Gastrocnemius medialis (tissue), 4 donors: ENCODE results near the gene ACACB. TPM values are rescaled to one million over a fixed set of nuclear protein-coding genes. Genes with fewer than 3 reads are reported as not detected.

Source experiments
- ATAC-seq, 2 donors: fragments of 150-250 bp; one replicate each; pipeline ENCODE4 v1.9.1; 2016
- DNase-seq, 2 donors: peaks; one replicate each; pipeline ENCODE4 v3.0.0-alpha.2; 2019
- H3K27ac ChIP-seq, 4 donors: fragments of 200-600 bp; sonication (generic); 1 replicate in 1 of 4; 2 replicates in 3 of 4; pipeline ENCODE4 v1.5.1; 2016 to 2018; ENCODE audit warnings: mild to moderate bottlenecking in 2 of 4, moderate library complexity in 1 of 4
- H3K27me3 ChIP-seq, 3 donors: fragments of 200-600 bp; sonication (generic) in 2 of 3; 1 replicate in 1 of 3; 2 replicates in 2 of 3; pipeline versions ENCODE4 v1.5.1 to v1.6.0; 2016 to 2019; ENCODE audit warnings: mild to moderate bottlenecking in 1 of 3, moderate library complexity in 1 of 3
- H3K36me3 ChIP-seq, 2 donors: fragments of 200-600 bp; sonication (generic) in 1 of 2; one replicate each; pipeline ENCODE4 v1.5.1; 2017 to 2018
- H3K4me1 ChIP-seq, 2 donors: fragments of 200-600 bp; sonication (generic) in 1 of 2; one replicate each; pipeline ENCODE4 v1.5.1; 2016 to 2017; ENCODE audit warnings: mild to moderate bottlenecking in 2 of 2
- H3K4me3 ChIP-seq, 4 donors: fragments of 200-600 bp; sonication (generic) in 3 of 4; 1 replicate in 1 of 4; 2 replicates in 3 of 4; pipeline ENCODE4 v1.5.1; 2016 to 2019; ENCODE audit warnings: mild to moderate bottlenecking in 2 of 4
- H3K9me3 ChIP-seq, 3 donors: fragments of 200-600 bp; sonication (generic) in 2 of 3; 1 replicate in 1 of 3; 2 replicates in 2 of 3; pipeline ENCODE4 v1.5.1; 2016 to 2019
- CTCF ChIP-seq, 5 experiments: fragments of 450-650 bp in 3 of 5; fragments of 200-600 bp in 2 of 5; sonication (generic) in 2 of 5; IDR thresholded peaks in 4 of 5; conservative IDR thresholded peaks in 1 of 5; 1 replicate in 4 of 5; 2 replicates in 1 of 5; pipeline ENCODE4 v1.5.1; 2016 to 2019; ENCODE audit warnings: antibody characterized with exemption in 5 of 5, mild to moderate bottlenecking in 3 of 5, moderate library complexity in 3 of 5
- POLR2A ChIP-seq, 2 donors: fragments of 450-650 bp; IDR thresholded peaks; one replicate each; pipeline ENCODE4 v1.6.1; 2017; ENCODE audit warnings: antibody characterized with exemption in 2 of 2, mild to moderate bottlenecking in 2 of 2, moderate library complexity in 2 of 2
- in situ Hi-C, 4 donors: fragments of 200-750 bp; cut with MboI; loops; one replicate each; pipeline versions ENCODE4 v1.15.0 to v1.8.0; 2017; ENCODE audit warnings: low sequenced_read_pairs in 4 of 4
- intact Hi-C: fragments of 100-400 bp; cut with DNase I; formaldehyde crosslinking; loops from one replicate; pipeline ENCODE4 v1.15.1; 2023; ENCODE audit warnings: low total_unique reads
- total RNA-seq, 4 donors: library from RNA; depleted of rRNA; stranded (reverse); fragments of >200 nt; gene quantifications; one replicate each; pipeline versions ENCODE4 v1.1.0 to v1.2.3, GENCODE V29; 2016

ACACB gene
- 1,000 to 10,000 TPM in 1 of 4 donors, 100 to 1,000 TPM in 3; 595 to 1,103 (median 698) TPM for total RNA-seq

- H3K4me1 ChIP-seq = peaks cover 35 to 76% of the 10 kb centered on the region in 2 donors
- peak; percentile 71 to 74 for ATAC-seq
- intact Hi-C loops (loop anchor here (1.0 to 10.0 kb wide), 4 partner anchors 15 to 424 kb away; no protein-coding TSS in a partner anchor), in situ Hi-C loops (loop anchor here in 1 of 4 donors (25.0 kb wide), 1 partner anchor 429 kb away; no protein-coding TSS in a partner anchor)
- H3K27me3 ChIP-seq = no peaks in the 10 kb centered on the region
- H3K4me3 ChIP-seq = peak within 1 kb of the TSS; percentile 67 to 78 (median 72)
- peaks cover 0 to 10% of the 10 kb centered on the region in 2 donors for H3K36me3 ChIP-seq
- DNase-seq = peak; percentile 95 to 98
- H3K9me3 ChIP-seq = no peaks in the 10 kb centered on the region
- TF ChIP-seq CTCF (IDR thresholded peaks at IDR 0.05 in 4 of 5, conservative IDR thresholded peaks at IDR 0.05 in 1 of 5) (no peak), POLR2A (IDR thresholded peaks at IDR 0.05) (peak; percentile 84 to 87)
- peak within 1 kb of the TSS; percentile 93 to 99 (median 97) for H3K27ac ChIP-seq
These were observed at the start of gene ACACB for GRCh38 chr12:109115758-109116610. Gene ACACB (plus strand): TSS chr12:109116587. CDS start chr12:109139406, 22,819 bp downstream.

GRCh38 chr12:109069307-109070271, 46.8 kb upstream of the ACACB start:
- Histone ChIP-seq H3K27me3 (no peaks in the 10 kb centered on the region), H3K9me3 (no peaks in the 10 kb centered on the region), H3K27ac (no peak overlapping the region), H3K36me3 (peaks cover under 1 to 58% of the 10 kb centered on the region in 2 donors), H3K4me1 (no peaks in the 10 kb centered on the region), H3K4me3 (no peak overlapping the region)
- TF ChIP-seq CTCF (IDR thresholded peaks at IDR 0.05 in 4 of 5, conservative IDR thresholded peaks at IDR 0.05 in 1 of 5) (no peak), POLR2A (IDR thresholded peaks at IDR 0.05) (no peak)
- ATAC-seq = no peak
- in situ Hi-C loops = no loop called here
- intact Hi-C loops = no loop called here
- no peak for DNase-seq

GRCh38 chr12:109074866-109075265, 41.5 kb upstream of the ACACB start:
- no peak for ATAC-seq
- H3K4me1 ChIP-seq = no peaks in the 10 kb centered on the region
- no peaks in the 10 kb centered on the region for H3K27me3 ChIP-seq
- in situ Hi-C loops = loop anchor here (25.0 kb wide), 3 partner anchors 413 to 513 kb away; partner anchors contain the start of genes ISCU (in 3 of the 4), SART3 (in 3 of the 4) and SELPLG (in 2 of the 4)
- no peak overlapping the region for H3K27ac ChIP-seq
- no peak for DNase-seq
- intact Hi-C loops = no loop called here
- no peaks in the 10 kb centered on the region for H3K9me3 ChIP-seq
- H3K36me3 ChIP-seq = peaks cover 3 to 55% of the 10 kb centered on the region in 2 donors
- no peak overlapping the region for H3K4me3 ChIP-seq
- TF ChIP-seq POLR2A (IDR thresholded peaks at IDR 0.05) (no peak), CTCF (IDR thresholded peaks at IDR 0.05 in 4 of 5, conservative IDR thresholded peaks at IDR 0.05 in 1 of 5) (no peak)

GRCh38 chr12:109082751-109083150, 33.6 kb upstream of the ACACB start:
- intact Hi-C loops (no loop called here), in situ Hi-C loops (loop anchor here (25.0 kb wide), 3 partner anchors 420 to 520 kb away; partner anchors contain the start of genes ISCU (in 3 of the 4), SART3 (in 3 of the 4) and SELPLG (in 2 of the 4))
- no peak for DNase-seq
- Histone ChIP-seq H3K36me3 (peaks cover 0 to 85% of the 10 kb centered on the region in 2 donors), H3K4me1 (peaks cover 4 to 9% of the 10 kb centered on the region in 2 donors), H3K27me3 (no peaks in the 10 kb centered on the region), H3K4me3 (no peak overlapping the region), H3K9me3 (no peaks in the 10 kb centered on the region), H3K27ac (no peak overlapping the region)
- no peak for ATAC-seq
- TF ChIP-seq POLR2A (IDR thresholded peaks at IDR 0.05) (no peak), CTCF (IDR thresholded peaks at IDR 0.05 in 4 of 5, conservative IDR thresholded peaks at IDR 0.05 in 1 of 5) (no peak)
